ENCODE data around the gene OR2V2. TPM values are rescaled to one million over a fixed set of nuclear protein-coding genes. Genes with fewer than 3 reads are reported as not detected.

OR2V2 gene
- total and polyA plus RNA-seq, 10 of the 15 experiments (the other 5 are each of a cell fraction or from before 2014, with no cell fraction given) = 0.26 TPM; not detected in 9

DNA sequence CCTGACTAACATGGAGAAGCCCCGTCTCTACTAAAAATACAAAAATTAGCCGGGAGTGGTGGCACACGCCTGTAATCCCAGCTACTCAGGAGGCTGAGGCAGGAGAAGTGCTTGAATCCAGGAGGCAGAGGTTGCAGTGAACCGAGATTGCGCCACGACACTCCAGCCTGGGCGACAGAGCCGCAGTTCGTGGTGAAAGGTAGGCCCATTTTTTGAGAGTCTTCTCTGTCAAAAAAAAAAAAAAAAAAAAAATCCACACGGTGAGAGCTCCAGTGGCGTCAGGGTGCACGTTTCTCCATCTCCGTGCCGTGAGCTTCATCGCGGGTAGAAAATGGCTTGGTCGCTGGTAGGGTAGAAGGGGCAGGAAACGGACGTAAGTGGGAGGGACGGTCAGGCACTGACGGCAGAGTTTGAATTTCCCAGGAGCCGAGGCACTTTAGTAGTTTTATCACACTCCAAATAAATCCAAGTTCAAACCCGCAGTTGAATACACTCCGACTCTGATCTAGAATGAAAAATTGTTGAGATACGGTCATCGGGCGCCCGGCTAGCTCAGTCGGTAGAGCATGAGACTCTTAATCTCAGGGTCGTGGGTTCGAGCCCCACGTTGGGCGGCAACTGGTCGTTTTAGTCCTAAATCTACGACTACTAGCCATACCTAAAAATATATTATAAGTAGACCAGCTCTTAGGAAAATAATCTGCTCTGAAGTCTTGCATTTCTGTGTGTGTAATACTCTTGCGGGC, 60.0 kb downstream of the OR2V2 start (continued):
- TF ChIP-seq CTCF (IDR thresholded peaks at IDR 0.05 in 2 of 3, conservative IDR thresholded peaks at IDR 0.05 in 1 of 3; ENCODE audit: control insufficient read depth in 2 of 3, extremely low read depth in 1 of 3, insufficient read depth in 1 of 3, low read depth in 3 of 3, low read length in 3 of 3) = no peak
- TF ChIP-seq CHD2 (IDR thresholded peaks at IDR 0.05; ENCODE audit: borderline replicate concordance, low read depth, low read length) = no peak
- TF ChIP-seq GATAD2B (conservative IDR thresholded peaks at IDR 0.05; ENCODE audit: low read depth) = no peak
- TF ChIP-seq TAF1 (IDR thresholded peaks at IDR 0.05; ENCODE audit: borderline replicate concordance, low read depth, low read length) = no peak
- no peak for TF ChIP-seq NFYA (IDR thresholded peaks at IDR 0.05; ENCODE audit: borderline replicate concordance, low read depth, low read length)
- TF ChIP-seq, protein P1, sequence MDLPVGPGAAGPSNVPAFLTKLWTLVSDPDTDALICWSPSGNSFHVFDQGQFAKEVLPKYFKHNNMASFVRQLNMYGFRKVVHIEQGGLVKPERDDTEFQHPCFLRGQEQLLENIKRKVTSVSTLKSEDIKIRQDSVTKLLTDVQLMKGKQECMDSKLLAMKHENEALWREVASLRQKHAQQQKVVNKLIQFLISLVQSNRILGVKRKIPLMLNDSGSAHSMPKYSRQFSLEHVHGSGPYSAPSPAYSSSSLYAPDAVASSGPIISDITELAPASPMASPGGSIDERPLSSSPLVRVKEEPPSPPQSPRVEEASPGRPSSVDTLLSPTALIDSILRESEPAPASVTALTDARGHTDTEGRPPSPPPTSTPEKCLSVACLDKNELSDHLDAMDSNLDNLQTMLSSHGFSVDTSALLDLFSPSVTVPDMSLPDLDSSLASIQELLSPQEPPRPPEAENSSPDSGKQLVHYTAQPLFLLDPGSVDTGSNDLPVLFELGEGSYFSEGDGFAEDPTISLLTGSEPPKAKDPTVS (IDR thresholded peaks at IDR 0.05; ENCODE audit: low read depth, low read length) = no peak
- TF ChIP-seq ZNF592 (IDR thresholded peaks at IDR 0.05) = no peak
- TF ChIP-seq PML (IDR thresholded peaks at IDR 0.05; ENCODE audit: low read length) = no peak
- peak; percentile 95 for TF ChIP-seq ZSCAN29 (IDR thresholded peaks at IDR 0.05)
- no peak for TF ChIP-seq NR2C1 (IDR thresholded peaks at IDR 0.05)
- TF ChIP-seq CEBPZ (IDR thresholded peaks at IDR 0.05; ENCODE audit: low read depth, low read length) = no peak
- TF ChIP-seq NR2C2 (IDR thresholded peaks at IDR 0.05; ENCODE audit: borderline replicate concordance, control insufficient read depth, insufficient read length, low read depth) = no peak
- TF ChIP-seq, protein P2, sequence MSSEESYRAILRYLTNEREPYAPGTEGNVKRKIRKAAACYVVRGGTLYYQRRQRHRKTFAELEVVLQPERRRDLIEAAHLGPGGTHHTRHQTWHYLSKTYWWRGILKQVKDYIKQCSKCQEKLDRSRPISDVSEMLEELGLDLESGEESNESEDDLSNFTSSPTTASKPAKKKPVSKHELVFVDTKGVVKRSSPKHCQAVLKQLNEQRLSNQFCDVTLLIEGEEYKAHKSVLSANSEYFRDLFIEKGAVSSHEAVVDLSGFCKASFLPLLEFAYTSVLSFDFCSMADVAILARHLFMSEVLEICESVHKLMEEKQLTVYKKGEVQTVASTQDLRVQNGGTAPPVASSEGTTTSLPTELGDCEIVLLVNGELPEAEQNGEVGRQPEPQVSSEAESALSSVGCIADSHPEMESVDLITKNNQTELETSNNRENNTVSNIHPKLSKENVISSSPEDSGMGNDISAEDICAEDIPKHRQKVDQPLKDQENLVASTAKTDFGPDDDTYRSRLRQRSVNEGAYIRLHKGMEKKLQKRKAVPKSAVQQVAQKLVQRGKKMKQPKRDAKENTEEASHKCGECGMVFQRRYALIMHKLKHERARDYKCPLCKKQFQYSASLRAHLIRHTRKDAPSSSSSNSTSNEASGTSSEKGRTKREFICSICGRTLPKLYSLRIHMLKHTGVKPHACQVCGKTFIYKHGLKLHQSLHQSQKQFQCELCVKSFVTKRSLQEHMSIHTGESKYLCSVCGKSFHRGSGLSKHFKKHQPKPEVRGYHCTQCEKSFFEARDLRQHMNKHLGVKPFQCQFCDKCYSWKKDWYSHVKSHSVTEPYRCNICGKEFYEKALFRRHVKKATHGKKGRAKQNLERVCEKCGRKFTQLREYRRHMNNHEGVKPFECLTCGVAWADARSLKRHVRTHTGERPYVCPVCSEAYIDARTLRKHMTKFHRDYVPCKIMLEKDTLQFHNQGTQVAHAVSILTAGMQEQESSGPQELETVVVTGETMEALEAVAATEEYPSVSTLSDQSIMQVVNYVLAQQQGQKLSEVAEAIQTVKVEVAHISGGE (CRISPR knock-in tag; IDR thresholded peaks at IDR 0.05) = no peak; the same call in 1 of the 2 replicates
- TF ChIP-seq ZNF24 (IDR thresholded peaks at IDR 0.05) = peak; percentile 99
